Nephron progenitor cell (in vitro differentiated cells): ENCODE measurements around the gene ARPP19.

Source experiments
- DNase-seq: peaks from one replicate; pipeline ENCODE4 v3.0.0; 2021
- H3K27ac Mint-ChIP-seq: 2 replicates; pipeline ENCODE4 v1.8.0; 2021; ENCODE audit warnings: mild to moderate bottlenecking, moderate library complexity, mixed read lengths
- H3K27me3 Mint-ChIP-seq: 2 replicates; pipeline ENCODE4 v1.8.0; 2021; ENCODE audit warnings: mild to moderate bottlenecking, low read depth, mixed read lengths; ENCODE audit not compliant: poor library complexity
- H3K36me3 Mint-ChIP-seq: 2 replicates; pipeline ENCODE4 v1.8.0; 2021; ENCODE audit warnings: low read depth, mixed read lengths
- H3K4me1 Mint-ChIP-seq: 2 replicates; pipeline ENCODE4 v1.8.0; 2021; ENCODE audit warnings: mixed read lengths
- H3K4me3 Mint-ChIP-seq: 2 replicates; pipeline ENCODE4 v1.8.0; 2021; ENCODE audit warnings: mild to moderate bottlenecking, moderate library complexity, mixed read lengths
- H3K9me3 Mint-ChIP-seq: 2 replicates; pipeline ENCODE4 v1.8.0; 2021; ENCODE audit warnings: mild to moderate bottlenecking, moderate library complexity, mixed read lengths
- TF ChIP-seq, protein P1 (sequence below): fragments of 200-600 bp; sonication (generic); IDR thresholded peaks from 2 replicates; pipeline ENCODE4 v1.5.0; 2021; ENCODE audit warnings: antibody characterized with exemption

The ARPP19 gene

DNA sequence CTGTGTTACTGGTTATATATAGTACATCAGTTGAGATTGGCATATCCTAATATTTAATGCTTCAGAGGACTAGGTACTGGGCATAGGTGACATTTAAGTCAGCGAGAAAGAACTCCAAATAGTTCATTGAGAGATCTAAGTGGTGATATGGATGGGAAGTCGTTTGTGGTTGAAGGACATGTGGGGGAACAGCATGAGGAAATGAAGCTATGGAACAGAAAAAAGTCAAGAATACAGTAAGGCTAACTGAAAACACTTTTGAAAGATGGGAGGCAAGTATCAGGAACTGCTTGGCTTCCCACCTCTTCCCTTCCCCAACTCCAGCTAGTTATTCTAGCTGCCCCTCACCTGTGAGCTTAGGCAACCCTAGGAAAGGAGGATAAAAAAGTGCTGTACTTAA is 36.4 kb downstream of the ARPP19 start:
- Mint-ChIP-seq H3K4me1 (peaks cover 7% of the 10 kb centered on the region), H3K9me3 (no peaks in the 10 kb centered on the region), H3K27me3 (peaks cover 57% of the 10 kb centered on the region), H3K27ac (no peak overlapping the region), H3K36me3 (no peaks in the 10 kb centered on the region), H3K4me3 (no peak overlapping the region)
- TF ChIP-seq, protein P1, sequence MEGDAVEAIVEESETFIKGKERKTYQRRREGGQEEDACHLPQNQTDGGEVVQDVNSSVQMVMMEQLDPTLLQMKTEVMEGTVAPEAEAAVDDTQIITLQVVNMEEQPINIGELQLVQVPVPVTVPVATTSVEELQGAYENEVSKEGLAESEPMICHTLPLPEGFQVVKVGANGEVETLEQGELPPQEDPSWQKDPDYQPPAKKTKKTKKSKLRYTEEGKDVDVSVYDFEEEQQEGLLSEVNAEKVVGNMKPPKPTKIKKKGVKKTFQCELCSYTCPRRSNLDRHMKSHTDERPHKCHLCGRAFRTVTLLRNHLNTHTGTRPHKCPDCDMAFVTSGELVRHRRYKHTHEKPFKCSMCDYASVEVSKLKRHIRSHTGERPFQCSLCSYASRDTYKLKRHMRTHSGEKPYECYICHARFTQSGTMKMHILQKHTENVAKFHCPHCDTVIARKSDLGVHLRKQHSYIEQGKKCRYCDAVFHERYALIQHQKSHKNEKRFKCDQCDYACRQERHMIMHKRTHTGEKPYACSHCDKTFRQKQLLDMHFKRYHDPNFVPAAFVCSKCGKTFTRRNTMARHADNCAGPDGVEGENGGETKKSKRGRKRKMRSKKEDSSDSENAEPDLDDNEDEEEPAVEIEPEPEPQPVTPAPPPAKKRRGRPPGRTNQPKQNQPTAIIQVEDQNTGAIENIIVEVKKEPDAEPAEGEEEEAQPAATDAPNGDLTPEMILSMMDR, result no peak
- DNase-seq, result no peak

DNA sequence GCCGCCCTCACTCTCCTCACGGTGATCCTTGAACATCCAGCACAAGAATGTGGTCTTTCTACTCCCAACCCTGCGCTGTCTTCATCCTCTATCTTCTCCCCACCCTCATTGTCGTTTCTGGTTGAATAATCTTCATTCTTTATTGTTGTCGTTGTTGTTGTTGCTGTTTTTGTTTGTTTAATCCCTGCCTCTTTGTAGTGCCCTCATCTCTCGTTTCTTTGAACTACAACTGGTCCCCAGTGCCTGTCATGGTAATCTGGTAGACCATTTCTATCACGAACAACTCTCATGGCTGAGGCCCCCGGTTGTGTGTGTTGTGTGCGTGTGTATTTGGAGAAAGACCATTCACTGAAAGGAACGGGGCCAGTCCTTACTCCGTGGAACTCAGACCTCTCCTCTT is 38.9 kb downstream of the ARPP19 start:
- no peak for DNase-seq
- Mint-ChIP-seq H3K9me3 (no peaks in the 10 kb centered on the region), H3K27ac (no peak overlapping the region), H3K4me1 (peaks cover 7% of the 10 kb centered on the region), H3K4me3 (peak overlapping the region; percentile 81), H3K36me3 (no peaks in the 10 kb centered on the region), H3K27me3 (peaks cover 74% of the 10 kb centered on the region)
- TF ChIP-seq, protein P1, result no peak

DNA sequence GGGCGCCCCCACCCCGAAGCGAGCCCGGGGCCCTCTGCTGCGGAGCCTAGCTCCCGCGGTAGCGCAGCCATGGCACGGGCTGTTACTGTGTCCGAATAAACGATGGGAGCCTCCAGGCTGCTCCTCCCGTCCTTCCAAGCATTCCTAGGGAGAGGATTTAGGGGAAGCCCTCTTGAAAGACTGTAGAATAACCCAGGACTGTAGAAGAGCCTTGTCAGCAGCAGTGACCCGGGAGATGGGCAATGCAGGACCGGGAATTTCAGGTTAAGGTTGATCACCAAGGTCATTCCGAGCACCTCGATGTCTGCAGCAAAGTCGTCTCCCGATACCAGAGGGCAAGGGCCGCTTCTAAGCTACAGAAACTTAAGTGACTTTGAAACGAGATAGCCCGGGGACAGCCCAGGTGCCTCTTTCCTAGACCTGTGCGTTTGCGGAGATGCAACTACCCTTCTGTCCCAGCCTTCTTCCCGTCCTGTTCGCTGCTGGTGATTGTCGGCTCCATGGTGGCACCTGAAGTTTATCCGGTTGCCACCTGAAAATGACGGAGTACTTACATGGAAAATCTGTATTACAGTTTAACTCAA is 39.4 kb downstream of the ARPP19 start:
- Mint-ChIP-seq H3K27ac (no peak overlapping the region), H3K36me3 (no peaks in the 10 kb centered on the region), H3K27me3 (peaks cover 74% of the 10 kb centered on the region), H3K9me3 (no peaks in the 10 kb centered on the region), H3K4me1 (peaks cover 7% of the 10 kb centered on the region), H3K4me3 (peak overlapping the region; percentile 81)
- no peak for DNase-seq
- TF ChIP-seq, protein P1, result no peak

DNA sequence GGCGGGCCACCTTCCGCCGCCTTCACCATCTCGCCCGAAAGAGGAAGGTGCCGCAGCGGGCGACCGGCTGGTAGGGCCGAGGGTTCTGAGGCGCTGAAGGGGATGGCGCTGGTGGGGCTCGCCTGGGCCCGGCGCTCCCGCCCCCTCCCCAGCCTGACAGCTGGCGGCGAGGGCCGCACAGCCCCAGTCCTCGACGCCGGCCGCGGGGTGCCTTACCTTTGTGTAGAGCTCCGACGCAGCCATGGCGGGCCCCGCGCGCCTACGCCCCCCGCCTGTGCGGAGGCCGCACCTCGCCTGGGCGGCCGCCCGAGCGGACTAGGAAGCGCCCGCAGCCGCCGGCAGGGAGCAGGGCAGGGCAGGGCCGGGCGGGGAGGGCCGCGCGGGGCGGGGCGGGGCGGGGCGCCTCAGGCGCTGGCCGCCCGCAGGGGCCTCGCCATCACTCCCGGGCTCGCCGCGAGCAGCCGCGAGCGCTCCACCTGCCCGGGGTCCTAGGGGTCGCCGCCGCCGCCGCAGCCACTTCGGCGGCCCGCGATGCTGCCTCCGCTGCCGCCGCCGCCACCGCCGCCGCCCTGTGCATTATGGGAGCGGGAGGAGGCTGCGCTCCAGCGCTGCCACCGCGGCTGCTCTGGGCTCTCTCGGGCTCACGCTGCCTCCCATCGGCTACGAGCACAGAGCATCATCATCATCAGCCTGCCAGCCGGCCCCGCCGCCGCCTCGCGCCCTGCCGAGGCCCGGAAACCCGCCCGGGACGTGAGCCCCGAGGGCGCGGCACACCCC is 40.1 kb downstream of the ARPP19 start, which contains the start of gene MYO5A:
Gene MYO5A (minus strand): TSS at position 317 of the 777 bp plus-strand sequence. CDS start 74 bp downstream, at position 243.
- Mint-ChIP-seq H3K27ac (no peak within 1 kb of the TSS), H3K27me3 (peaks cover 74% of the 10 kb centered on the region), H3K4me1 (peaks cover 7% of the 10 kb centered on the region), H3K9me3 (no peaks in the 10 kb centered on the region), H3K4me3 (peak within 1 kb of the TSS; percentile 90), H3K36me3 (no peaks in the 10 kb centered on the region)
- TF ChIP-seq, protein P1, result no peak
- peak; percentile 78 for DNase-seq

DNA sequence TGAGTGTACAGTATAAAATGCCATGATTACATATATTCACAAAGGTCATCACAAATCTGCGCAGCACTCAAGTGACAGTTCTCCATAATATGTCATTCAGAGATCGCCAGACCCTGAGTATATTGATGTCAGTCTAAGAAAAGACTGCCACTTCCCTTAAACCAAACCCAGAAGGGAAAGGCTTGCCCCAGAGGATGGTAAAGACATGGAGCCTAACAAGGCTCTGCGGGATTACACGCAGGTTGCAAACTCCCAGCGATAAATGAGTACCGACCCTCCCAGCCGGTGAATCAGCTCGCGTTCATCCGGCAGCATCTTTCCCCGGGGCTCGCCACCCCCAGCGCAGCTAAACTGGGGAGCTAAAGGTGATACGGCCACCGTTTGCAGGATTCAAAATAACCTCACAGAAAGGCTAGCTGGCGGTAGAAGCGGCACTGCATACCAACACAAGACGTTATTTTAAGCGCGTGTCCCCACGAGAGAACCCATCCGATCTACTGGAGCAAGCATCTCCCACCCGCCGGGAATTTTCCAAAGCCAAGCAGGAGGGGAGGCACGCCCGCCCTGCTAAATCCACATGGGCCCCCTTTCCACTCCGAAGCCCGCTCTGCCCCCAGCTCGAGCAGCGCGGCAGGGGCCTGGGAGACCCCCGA is 40.8 kb downstream of the ARPP19 start:
- H3K4me3 Mint-ChIP-seq, result peak overlapping the region; percentile 90
- no peak overlapping the region for H3K27ac Mint-ChIP-seq
- peaks cover 7% of the 10 kb centered on the region for H3K4me1 Mint-ChIP-seq
- TF ChIP-seq, protein P1, result no peak
- no peaks in the 10 kb centered on the region for H3K9me3 Mint-ChIP-seq
- no peaks in the 10 kb centered on the region for H3K36me3 Mint-ChIP-seq
- no peak for DNase-seq
- H3K27me3 Mint-ChIP-seq, result peaks cover 74% of the 10 kb centered on the region
